K562 (cell line): ENCODE measurements around the gene TEDDM1. TPM values are rescaled to one million over a fixed set of nuclear protein-coding genes. Genes with fewer than 3 reads are reported as not detected.

Experiments
- AFF4 ChIP-seq: sonication (generic); formaldehyde crosslinking; IDR thresholded peaks from 2 replicates; pipeline ENCODE4 v1.8.0; 2023; ENCODE audit warnings: mild to moderate bottlenecking, missing genetic modification reagents
- ARNT ChIP-seq, 2 experiments: fragments of 450-650 bp; IDR thresholded peaks; 2 replicates each; pipeline ENCODE4 v1.6.1; 2016; ENCODE audit warnings: mild to moderate bottlenecking in 1 of 2
- BDP1 ChIP-seq: IDR thresholded peaks from 3 replicates; pipeline ENCODE4 v1.6.1; 2011; ENCODE audit not compliant: insufficient read length, insufficient read depth
- CC2D1A ChIP-seq: fragments of 450-650 bp; IDR thresholded peaks from 2 replicates; pipeline ENCODE4 v1.6.1; 2017; ENCODE audit warnings: mild to moderate bottlenecking
- ETV1 ChIP-seq: fragments of 450-650 bp; conservative IDR thresholded peaks from 2 replicates; pipeline ENCODE4 v1.6.1; 2016; ENCODE audit warnings: missing genetic modification characterization, control low read depth, low read depth, missing compliant biosample characterization
- L3MBTL2 ChIP-seq: fragments of 450-650 bp; IDR thresholded peaks from 2 replicates; pipeline ENCODE4 v1.6.1; 2016; ENCODE audit warnings: mild to moderate bottlenecking, moderate library complexity
- PTRF ChIP-seq: fragments of 450-650 bp; IDR thresholded peaks from 2 replicates; pipeline ENCODE4 v1.6.1; 2016; ENCODE audit warnings: mild to moderate bottlenecking, missing genetic modification characterization, missing compliant biosample characterization
- RBFOX2 ChIP-seq: fragments of 200-400 bp; formaldehyde crosslinking; IDR thresholded peaks from 2 replicates; pipeline ENCODE4 v1.6.1; 2017; ENCODE audit warnings: low read depth, mild to moderate bottlenecking, low read length, moderate library complexity
- STAT5A ChIP-seq: IDR thresholded peaks from 2 replicates; pipeline ENCODE4 v1.6.1; 2012; ENCODE audit warnings: low read length, inconsistent platforms, borderline replicate concordance
- UBTF ChIP-seq, 2 experiments: IDR thresholded peaks; 2 replicates each; pipeline ENCODE4 v1.6.1; 2012; ENCODE audit warnings: improper control_type of control experiment in 2 of 2, low read depth in 2 of 2, low read length in 2 of 2, borderline replicate concordance in 1 of 2
- ZBTB1 ChIP-seq: sonication (generic); formaldehyde crosslinking; IDR thresholded peaks from 2 replicates; pipeline ENCODE4 v1.8.1; 2023; ENCODE audit warnings: missing genetic modification reagents, low read depth, mild to moderate bottlenecking, borderline replicate concordance
- ZBTB49 ChIP-seq: sonication (generic); formaldehyde crosslinking; IDR thresholded peaks from 2 replicates; pipeline ENCODE4 v1.8.0; 2022; ENCODE audit warnings: missing genetic modification reagents, mild to moderate bottlenecking, borderline replicate concordance
- ZNF668 ChIP-seq: fragments of 250-450 bp; sonication (Bioruptor Pico); IDR thresholded peaks from 2 replicates; pipeline ENCODE4 v1.8.0; 2022; ENCODE audit warnings: mild to moderate bottlenecking, inconsistent platforms
- polyA plus RNA-seq, 8 experiments: library from polyadenylated mRNA; depleted of rRNA in 4 of 8; stranded (reverse) in 5 of 8; unstranded in 3 of 8; fragments of >200 nt; fragmentation: Nextera tagmentation in 2 of 8; fragmentation: Illumina TruSeq in 1 of 8; extraction: Ambion mirVana in 2 of 8; extraction: Trizol in 1 of 8; gene quantifications; 2 replicates each; pipeline versions ENCODE4 v1.2.1 to v1.2.3, GENCODE V29; 2011 to 2014; ENCODE audit warnings: inconsistent platforms in 1 of 8, missing spikeins in 1 of 8
- total RNA-seq, 7 experiments: library from RNA; depleted of rRNA in 6 of 7; stranded (reverse); fragments of >200 nt in 6 of 7; fragmentation: Illumina TruSeq in 2 of 7; extraction: Trizol in 2 of 7; gene quantifications; 2 replicates each; pipeline versions ENCODE4 v1.2.1 to v1.2.3, GENCODE V29; 2011 to 2021; ENCODE audit warnings: low replicate concordance in 1 of 7
- TF ChIP-seq, protein P1 (sequence below): sonication (generic); formaldehyde crosslinking; IDR thresholded peaks from 2 replicates; pipeline ENCODE4 v1.8.0; 2023; ENCODE audit warnings: mild to moderate bottlenecking, missing genetic modification reagents
- TF ChIP-seq, protein P2 (sequence below): fragments of 450-650 bp; IDR thresholded peaks from 2 replicates; pipeline ENCODE4 v1.6.1; 2016; ENCODE audit warnings: mild to moderate bottlenecking

The TEDDM1 gene
- total and polyA plus RNA-seq, 9 of the 15 experiments (the other 6 are each of a cell fraction or from before 2014, with no cell fraction given), result not detected

- TF ChIP-seq ETV1 (tag), result no peak
- no peak for TF ChIP-seq UBTF (IDR thresholded peaks at IDR 0.05; ENCODE audit: borderline replicate concordance in 1 of 2, low read depth in 2 of 2, low read length in 2 of 2)
- TF ChIP-seq STAT5A, result no peak
- no peak for TF ChIP-seq CC2D1A
- TF ChIP-seq, protein P1, sequence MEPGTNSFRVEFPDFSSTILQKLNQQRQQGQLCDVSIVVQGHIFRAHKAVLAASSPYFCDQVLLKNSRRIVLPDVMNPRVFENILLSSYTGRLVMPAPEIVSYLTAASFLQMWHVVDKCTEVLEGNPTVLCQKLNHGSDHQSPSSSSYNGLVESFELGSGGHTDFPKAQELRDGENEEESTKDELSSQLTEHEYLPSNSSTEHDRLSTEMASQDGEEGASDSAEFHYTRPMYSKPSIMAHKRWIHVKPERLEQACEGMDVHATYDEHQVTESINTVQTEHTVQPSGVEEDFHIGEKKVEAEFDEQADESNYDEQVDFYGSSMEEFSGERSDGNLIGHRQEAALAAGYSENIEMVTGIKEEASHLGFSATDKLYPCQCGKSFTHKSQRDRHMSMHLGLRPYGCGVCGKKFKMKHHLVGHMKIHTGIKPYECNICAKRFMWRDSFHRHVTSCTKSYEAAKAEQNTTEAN (CRISPR knock-in tag), result no peak
- TF ChIP-seq PTRF (tag), result no peak
- no peak for TF ChIP-seq ZBTB1
- TF ChIP-seq ZBTB49 (CRISPR knock-in tag), result no peak
- no peak for TF ChIP-seq ARNT (IDR thresholded peaks at IDR 0.05)
- TF ChIP-seq ZNF668 (CRISPR knock-in tag), result no peak
- TF ChIP-seq AFF4 (CRISPR knock-in tag), result no peak
- TF ChIP-seq, protein P2, sequence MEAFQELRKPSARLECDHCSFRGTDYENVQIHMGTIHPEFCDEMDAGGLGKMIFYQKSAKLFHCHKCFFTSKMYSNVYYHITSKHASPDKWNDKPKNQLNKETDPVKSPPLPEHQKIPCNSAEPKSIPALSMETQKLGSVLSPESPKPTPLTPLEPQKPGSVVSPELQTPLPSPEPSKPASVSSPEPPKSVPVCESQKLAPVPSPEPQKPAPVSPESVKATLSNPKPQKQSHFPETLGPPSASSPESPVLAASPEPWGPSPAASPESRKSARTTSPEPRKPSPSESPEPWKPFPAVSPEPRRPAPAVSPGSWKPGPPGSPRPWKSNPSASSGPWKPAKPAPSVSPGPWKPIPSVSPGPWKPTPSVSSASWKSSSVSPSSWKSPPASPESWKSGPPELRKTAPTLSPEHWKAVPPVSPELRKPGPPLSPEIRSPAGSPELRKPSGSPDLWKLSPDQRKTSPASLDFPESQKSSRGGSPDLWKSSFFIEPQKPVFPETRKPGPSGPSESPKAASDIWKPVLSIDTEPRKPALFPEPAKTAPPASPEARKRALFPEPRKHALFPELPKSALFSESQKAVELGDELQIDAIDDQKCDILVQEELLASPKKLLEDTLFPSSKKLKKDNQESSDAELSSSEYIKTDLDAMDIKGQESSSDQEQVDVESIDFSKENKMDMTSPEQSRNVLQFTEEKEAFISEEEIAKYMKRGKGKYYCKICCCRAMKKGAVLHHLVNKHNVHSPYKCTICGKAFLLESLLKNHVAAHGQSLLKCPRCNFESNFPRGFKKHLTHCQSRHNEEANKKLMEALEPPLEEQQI, result no peak
- TF ChIP-seq BDP1, result no peak
- TF ChIP-seq L3MBTL2, result peak; percentile 49
- TF ChIP-seq RBFOX2, result no peak
Measured at GRCh38 chr1:182394055-182394775, 6.3 kb downstream of the TEDDM1 start (continued).
